HG02610 (cell line): ENCODE results near the gene SLAMF6.

Source experiments
- ATAC-seq: cut with Tn5 transposase; IDR thresholded peaks from one replicate; pipeline ENCODE4 v1.9.1; 2021; ENCODE audit warnings: mild to moderate bottlenecking, moderate library complexity; ENCODE audit not compliant: unreplicated experiment

The SLAMF6 gene

DNA sequence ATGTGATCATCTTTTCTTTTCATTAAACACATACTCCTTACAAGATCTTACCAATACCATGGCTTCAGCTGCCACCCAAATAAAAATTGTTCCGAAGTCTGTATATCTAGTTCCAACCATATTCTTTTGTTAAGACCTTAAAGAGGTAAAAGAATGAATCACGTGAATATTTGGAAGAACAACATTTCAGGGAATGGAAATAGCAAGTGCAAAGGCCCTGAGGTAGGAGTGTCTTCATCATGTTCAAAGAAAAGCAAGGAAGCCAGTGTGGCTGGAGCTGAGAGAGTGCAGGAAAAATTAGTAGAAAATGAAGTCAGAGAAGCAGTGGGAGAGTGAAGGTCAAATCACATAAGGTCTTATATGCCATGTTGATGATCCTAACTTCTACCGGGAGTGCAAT lies 50.9 kb downstream of the SLAMF6 start:
- ATAC-seq, result no peak

- no peak for ATAC-seq
Observed at GRCh38 chr1:160471253-160471652, 51.8 kb downstream of the SLAMF6 start.

DNA sequence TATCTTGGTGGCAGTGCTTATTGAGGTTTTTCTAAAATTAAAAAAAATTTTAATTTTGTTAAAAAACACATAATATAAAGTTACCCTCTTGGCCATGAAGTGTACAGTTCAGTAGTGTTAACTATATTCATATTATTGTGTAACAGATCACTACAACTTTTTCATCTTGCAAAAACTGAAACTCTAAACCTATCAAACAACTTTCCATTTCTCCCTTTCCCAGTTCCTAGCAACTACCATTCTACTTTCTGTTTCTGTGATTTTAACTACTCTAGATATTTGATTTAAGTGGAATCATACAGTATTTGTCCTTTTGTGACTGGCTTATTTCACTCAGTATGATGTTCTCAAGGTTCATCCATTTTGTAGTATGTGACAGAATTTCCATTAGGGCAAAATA lies 55.5 kb downstream of the SLAMF6 start:
- no peak for ATAC-seq

DNA sequence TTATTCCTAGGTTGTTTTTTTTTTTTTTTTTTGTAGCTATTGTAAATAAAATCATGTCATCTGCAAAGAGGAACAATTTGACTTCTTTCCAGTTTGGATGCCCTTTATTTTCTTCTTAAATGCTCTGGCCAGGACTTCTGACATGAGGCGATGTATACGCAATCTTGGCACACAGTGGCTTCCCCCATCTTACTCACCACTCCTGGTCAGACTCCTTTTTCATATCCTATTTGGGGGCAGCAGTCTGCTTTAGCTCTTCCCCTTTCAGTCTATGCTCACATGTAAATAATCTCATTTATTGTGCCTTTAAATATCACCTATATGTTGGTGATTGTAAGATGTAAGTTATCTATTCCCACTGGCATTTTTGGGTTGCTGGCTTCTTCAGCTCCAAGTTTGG lies 56.1 kb downstream of the SLAMF6 start:
- no peak for ATAC-seq

- ATAC-seq, result no peak
Observed at GRCh38 chr1:160465123-160465522, 57.9 kb downstream of the SLAMF6 start.

DNA sequence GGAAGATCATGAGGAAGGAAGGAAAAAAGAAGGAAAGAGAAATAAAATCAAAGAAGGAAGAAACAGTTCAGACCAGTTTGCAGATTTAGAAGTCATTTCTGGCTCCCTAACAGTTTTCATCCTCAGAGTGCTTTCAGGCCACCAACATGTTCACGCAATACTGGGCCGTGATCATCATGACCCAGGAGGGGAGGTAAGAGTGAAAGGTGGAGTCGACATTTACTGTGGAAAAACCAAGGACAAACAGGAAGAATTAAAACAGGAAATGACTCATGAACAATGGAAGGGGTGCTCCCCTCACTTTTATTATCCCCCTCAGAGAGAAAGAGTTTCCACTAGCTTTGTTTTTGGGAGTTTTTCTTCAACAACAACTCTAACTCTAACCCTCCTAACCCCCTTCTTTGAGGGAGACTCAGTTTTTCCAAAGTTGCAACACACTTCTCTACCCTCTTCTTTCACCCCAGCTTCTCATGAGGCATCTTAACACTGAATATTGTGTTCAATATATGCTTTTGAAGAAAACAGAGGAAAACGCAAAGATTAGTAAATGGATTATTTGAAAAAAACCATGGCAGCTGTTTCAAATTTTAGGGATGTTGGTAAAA lies 62.3 kb downstream of the SLAMF6 start:
- ATAC-seq, result no peak

DNA sequence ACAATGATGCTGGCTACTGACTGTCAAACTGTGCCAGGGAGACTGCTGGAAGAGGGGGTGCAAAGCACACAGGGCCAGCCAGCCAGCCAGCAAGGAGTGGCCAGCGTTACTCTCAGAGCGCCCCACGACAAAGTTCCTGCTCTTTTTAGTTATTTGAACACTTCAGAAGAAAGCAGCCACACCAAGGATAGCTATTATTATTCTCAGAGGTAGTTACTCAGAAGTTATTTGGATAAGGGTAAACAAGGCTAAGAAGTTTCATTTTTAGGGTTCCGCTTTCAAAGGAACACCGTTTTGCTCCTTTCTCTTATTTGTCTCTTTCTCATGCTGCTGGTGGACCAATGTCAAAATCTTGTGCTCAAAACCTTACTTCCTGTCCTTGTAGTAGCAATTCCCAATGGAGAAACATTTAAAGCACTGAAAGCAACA lies 62.8 kb downstream of the SLAMF6 start:
- ATAC-seq, result peak; percentile 53

DNA sequence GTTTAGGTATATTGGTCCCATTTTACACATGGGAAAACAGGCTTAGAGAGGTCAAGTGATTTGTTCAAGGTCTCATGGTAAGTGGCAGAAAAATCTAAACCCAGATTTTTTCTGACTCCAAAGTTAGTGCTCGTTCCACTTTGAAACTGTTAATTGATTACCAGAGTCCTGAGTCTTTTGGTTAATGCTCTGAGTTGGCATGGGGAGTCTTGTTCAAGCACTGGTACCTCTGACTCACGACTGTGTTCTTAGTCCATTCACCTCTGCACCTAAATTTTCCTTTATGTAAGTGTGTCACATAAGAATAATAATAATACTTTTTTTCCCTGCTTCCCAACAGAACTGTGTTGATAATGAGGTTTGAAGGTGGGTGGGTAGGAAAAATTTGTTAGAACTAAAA lies 63.4 kb downstream of the SLAMF6 start:
- ATAC-seq, result no peak

DNA sequence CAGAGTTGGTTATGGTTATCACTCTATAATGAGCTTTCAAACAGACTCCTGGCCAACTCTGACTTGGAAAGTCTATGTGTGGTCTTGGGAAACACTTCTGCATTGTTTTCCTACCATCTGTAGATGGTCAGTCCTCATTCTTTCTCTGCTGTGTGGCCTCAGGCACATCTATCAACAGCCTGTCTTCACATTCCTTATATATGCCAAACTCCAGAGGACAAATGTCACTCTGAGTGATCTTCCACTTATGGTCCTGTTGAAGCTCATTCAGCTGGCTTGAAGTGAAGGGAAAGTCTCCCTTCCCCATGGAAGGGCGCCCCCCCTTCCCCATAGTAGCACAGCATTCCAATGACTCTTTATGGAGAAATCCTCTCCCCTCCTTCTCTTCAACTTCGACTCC lies 64.0 kb downstream of the SLAMF6 start:
- ATAC-seq, result no peak

- ATAC-seq, result no peak
Observed at GRCh38 chr1:160455153-160455517, 67.9 kb downstream of the SLAMF6 start.

- ATAC-seq, result peak; percentile 60
Observed at GRCh38 chr1:160454371-160455152, 68.5 kb downstream of the SLAMF6 start.

GRCh38 chr1:160453443-160453842 lies 69.6 kb downstream of the SLAMF6 start:
- peak; percentile 65 for ATAC-seq

- ATAC-seq, result peak; percentile 15
Observed at GRCh38 chr1:160451859-160452232, 71.2 kb downstream of the SLAMF6 start.

DNA sequence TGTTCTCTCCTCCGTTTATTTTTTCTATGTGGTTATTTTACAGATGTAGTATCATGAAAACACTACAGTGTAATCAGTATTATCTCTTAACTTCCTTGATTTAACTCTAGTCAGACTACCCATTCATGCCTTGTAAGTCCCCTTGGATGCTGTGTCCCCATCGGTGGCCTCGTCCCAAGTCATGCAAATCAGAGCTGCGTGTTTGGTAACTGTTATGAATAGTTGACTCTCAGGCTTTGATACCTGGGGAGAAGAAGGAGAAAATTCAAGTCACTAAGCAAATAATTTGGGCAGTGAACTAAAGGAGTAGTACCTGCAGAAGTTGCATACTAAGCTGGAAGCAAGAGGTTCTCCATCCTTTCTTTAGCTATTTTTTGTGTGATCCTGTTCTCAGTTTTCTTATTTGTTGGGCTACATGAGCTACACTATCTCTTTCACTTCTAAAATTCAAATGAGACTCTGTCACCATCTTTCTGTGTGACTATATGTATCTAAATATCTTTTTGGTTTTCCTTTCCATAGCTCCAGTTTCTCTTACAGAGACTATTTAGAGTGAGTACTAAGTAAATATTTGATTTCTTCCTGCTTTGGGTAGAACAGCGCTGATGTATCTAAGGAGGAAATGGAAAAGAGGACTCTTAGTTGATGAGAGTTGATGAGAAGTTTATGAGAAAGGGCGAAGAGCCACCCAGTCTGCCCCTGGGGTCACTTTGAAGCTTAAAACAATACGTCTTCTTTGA lies 71.8 kb downstream of the SLAMF6 start:
- ATAC-seq, result peak; percentile 25

DNA sequence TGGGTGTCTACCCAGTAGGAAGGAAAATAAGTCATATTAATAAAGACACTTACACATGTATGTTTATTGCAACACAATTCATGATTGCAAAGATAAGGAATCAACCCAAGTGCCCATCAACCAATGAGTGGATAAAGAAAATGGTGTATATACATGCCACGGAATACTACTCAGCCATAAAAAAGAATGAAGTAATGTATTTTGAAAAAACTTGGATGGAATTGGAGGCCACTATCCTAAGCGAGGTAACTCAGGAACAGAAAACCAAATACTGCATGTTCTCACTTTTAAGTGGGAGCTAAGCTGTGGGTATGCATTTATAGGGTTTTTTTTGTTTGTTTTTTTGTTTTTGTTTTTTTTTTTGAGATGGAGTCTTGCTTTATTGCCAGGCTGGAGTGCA lies 73.6 kb downstream of the SLAMF6 start:
- no peak for ATAC-seq

DNA sequence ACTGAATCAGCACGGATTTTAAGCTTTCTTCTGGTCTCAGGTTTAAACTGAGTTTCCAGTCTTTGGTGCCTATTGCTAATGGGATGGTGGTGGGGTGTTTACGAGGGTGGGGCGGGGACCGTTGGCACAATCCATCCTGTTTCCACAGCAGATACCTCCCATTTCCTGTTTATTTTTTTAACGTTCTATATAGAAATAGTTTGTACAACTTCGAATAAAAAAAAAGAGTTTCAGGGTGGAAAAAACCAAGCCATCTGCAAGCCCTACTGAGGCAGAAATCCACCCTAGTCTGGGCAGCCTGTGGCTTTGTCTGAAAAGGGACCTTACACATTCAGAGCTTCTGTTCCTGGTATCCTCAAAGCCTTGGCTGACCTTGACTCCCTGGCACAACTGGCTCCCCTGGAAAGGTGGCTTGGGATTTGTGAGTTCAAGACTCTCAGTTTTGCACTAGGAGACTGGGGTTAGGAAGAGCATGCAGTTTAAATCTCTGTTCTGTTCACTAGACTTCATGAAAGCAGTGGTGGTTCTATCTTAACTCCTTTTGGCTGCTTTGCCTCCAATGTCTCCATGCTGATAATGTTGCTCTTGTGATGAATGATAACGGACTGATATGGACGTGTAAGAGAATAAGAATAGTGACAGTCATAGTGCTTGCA lies 76.0 kb downstream of the SLAMF6 start:
- ATAC-seq, result no peak

DNA sequence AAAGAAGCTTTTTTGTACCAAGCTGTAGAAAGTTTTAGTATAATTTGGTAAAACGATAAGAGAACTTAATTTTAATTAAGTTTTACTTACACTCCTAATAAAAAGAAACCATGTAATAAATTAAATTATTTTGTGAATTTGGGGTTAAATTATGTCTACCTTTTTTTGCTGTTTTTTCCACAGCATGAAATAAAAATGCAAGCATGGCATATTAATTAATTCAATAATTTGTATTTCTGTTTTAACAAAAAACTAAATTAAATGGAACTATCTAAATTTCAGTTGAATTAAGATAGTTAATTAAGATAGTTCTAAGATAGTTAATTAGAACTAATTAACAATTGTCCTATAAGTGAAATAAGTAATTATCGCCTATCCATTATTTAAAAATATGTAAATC lies 83.3 kb downstream of the SLAMF6 start:
- no peak for ATAC-seq

- ATAC-seq, result no peak
Observed at GRCh38 chr1:160438935-160439334, 84.1 kb downstream of the SLAMF6 start.

DNA sequence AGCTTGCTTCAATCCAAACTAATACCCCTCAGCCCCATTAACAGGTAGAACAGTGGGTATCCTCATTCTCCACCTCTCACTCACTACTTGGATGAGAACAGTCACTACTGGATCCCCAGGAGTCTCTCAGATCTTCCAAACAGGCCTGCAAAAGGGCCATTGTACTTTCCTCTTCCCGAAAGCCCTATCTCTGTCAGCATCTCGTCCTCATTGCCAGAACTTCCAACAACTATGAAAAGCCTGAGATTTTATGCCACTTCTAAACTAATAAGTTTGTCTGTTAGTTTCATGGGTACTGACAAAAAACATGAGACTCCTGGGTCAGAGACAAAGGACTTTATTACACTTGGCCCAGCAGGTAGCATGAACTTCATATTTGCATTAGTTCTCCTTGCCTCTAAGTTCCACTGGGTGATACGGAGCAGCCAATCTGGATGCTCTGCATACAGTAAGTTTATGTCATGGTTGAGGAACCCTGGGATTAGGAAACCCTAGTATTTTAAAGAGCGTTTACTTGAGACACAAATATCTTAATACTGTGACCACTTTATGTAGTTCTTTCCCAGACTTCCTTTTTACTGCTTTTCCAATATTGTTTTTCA lies 84.6 kb downstream of the SLAMF6 start:
- no peak for ATAC-seq

GRCh38 chr1:160437432-160438316 lies 85.4 kb downstream of the SLAMF6 start:
- peak; percentile 86 for ATAC-seq
